Measurements from ENCODE around the gene PDE2A.

GRCh38 chr11:72680624-72681158 lies 6.5 kb upstream of the PDE2A start:
- no peak for TF ChIP-seq CTCF (IDR thresholded peaks at IDR 0.05)
- TF ChIP-seq POLR2A (IDR thresholded peaks at IDR 0.05), result no peak

All from uterus (tissue), 2 donors.